Testis (tissue), 2 donors: ENCODE measurements around the gene GMCL1.

Source experiments
- POLR2A ChIP-seq: fragments of 450-650 bp; IDR thresholded peaks from one replicate; pipeline ENCODE4 v1.6.1; 2017; ENCODE audit warnings: antibody characterized with exemption, mild to moderate bottlenecking, moderate library complexity
- TF ChIP-seq, protein P1 (sequence below), 3 experiments: fragments of 450-650 bp in 2 of 3; fragments of 200-600 bp in 1 of 3; sonication (generic) in 1 of 3; IDR thresholded peaks; one replicate each; pipeline ENCODE4 v1.5.1; 2016 to 2019; ENCODE audit warnings: antibody characterized with exemption in 3 of 3, mild to moderate bottlenecking in 2 of 3, moderate library complexity in 1 of 3

DNA sequence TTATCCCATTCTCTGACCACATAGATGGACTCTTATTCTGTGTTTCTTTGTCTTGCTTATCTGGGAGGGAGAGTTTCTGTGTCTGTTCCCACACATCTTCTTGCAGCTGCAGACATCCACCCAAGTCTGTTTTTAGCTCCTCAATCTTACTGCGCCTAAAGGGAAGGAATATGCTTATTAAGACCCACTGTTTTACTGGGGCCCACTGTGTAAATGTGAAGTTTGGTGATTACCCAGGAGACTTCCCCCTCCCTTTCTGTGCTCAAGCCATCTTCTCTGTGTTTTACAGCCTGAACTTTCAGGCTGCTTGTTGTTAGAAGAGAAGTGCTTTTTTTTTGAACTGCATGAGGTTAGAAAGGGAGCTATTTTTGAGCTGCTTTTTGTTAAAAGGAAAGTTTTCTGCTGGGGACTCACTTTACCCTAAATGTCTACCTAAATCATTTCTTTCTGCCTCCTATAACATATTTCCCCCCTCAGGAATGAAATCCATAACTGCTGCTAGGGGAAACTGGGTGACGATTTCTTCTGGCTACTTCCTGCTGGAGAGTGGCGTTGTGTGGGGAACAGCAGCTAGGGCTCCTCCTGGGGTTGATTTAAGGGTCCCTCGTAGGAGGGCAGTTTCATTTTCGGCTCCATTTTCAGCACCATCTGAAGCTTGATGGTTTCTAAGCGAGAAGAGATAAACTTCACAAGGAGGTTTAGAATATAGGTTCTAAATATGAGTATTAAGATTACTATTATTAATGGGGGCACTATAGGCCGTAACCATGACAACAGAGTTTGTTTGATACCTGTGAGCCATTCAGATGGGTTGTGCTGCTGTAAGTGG is 39.5 kb upstream of the GMCL1 start:
- TF ChIP-seq, protein P1, sequence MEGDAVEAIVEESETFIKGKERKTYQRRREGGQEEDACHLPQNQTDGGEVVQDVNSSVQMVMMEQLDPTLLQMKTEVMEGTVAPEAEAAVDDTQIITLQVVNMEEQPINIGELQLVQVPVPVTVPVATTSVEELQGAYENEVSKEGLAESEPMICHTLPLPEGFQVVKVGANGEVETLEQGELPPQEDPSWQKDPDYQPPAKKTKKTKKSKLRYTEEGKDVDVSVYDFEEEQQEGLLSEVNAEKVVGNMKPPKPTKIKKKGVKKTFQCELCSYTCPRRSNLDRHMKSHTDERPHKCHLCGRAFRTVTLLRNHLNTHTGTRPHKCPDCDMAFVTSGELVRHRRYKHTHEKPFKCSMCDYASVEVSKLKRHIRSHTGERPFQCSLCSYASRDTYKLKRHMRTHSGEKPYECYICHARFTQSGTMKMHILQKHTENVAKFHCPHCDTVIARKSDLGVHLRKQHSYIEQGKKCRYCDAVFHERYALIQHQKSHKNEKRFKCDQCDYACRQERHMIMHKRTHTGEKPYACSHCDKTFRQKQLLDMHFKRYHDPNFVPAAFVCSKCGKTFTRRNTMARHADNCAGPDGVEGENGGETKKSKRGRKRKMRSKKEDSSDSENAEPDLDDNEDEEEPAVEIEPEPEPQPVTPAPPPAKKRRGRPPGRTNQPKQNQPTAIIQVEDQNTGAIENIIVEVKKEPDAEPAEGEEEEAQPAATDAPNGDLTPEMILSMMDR (IDR thresholded peaks at IDR 0.05): no peak
- no peak for TF ChIP-seq POLR2A
